22Rv1 (cell line): ENCODE results near the gene DLD.

Source experiments
- ZFX ChIP-seq: fragments of 450-650 bp; IDR thresholded peaks from 2 replicates; pipeline ENCODE4 v1.6.1; 2017; ENCODE audit warnings: antibody characterized with exemption, borderline replicate concordance
- TF ChIP-seq, protein P1 (sequence below): fragments of 450-650 bp; IDR thresholded peaks from 2 replicates; pipeline ENCODE4 v1.5.1; 2017; ENCODE audit warnings: mild to moderate bottlenecking

DNA sequence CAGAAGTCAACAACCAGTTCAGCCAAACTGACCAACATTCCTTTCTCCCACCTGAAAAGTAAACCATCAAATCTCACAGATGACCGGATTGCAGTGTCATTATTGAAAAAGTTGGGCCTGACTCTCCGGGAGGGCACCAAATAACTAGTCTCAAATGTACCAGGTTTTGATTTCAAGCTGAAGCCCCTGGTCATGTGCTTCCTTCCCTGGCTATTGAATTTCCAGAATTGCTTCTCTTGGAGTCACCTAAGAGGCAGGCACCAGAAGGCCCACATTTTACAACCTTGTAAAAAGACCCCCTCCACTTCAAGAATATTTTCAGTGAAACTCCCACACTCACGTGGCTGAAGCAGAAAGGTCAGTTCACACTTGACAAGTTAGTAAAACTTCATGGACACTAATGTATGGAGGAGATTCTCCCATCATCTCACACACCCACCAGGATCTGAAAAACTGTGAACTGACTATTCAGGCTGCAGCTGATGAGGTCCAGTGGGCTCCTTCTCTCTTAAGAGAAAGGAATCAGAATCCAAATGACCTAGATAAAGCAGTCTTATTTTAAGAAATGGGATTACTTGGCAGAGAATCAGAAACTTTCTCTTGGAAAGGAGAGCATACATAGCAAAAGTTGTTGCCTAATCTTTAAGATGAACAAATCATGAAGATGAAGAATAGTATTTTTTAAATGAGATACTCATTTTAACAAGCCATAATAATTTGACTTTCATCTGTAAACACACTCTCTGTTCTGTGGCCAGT is 53.6 kb downstream of the DLD start:
- TF ChIP-seq, protein P1, sequence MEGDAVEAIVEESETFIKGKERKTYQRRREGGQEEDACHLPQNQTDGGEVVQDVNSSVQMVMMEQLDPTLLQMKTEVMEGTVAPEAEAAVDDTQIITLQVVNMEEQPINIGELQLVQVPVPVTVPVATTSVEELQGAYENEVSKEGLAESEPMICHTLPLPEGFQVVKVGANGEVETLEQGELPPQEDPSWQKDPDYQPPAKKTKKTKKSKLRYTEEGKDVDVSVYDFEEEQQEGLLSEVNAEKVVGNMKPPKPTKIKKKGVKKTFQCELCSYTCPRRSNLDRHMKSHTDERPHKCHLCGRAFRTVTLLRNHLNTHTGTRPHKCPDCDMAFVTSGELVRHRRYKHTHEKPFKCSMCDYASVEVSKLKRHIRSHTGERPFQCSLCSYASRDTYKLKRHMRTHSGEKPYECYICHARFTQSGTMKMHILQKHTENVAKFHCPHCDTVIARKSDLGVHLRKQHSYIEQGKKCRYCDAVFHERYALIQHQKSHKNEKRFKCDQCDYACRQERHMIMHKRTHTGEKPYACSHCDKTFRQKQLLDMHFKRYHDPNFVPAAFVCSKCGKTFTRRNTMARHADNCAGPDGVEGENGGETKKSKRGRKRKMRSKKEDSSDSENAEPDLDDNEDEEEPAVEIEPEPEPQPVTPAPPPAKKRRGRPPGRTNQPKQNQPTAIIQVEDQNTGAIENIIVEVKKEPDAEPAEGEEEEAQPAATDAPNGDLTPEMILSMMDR: no peak
- TF ChIP-seq ZFX: no peak
